HS-27A (cell line): ENCODE results near the gene HIGD1C.
"Not testable (repeated sequence)": the region's sequence is repeated elsewhere in the genome, so short reads cannot be mapped to it uniquely, and the experiment has no call there.

Experiments used
- DNase-seq: peaks from one replicate; pipeline ENCODE4 v3.0.0-alpha.2; 2012; ENCODE audit warnings: low read depth, missing footprints

The HIGD1C gene

DNA sequence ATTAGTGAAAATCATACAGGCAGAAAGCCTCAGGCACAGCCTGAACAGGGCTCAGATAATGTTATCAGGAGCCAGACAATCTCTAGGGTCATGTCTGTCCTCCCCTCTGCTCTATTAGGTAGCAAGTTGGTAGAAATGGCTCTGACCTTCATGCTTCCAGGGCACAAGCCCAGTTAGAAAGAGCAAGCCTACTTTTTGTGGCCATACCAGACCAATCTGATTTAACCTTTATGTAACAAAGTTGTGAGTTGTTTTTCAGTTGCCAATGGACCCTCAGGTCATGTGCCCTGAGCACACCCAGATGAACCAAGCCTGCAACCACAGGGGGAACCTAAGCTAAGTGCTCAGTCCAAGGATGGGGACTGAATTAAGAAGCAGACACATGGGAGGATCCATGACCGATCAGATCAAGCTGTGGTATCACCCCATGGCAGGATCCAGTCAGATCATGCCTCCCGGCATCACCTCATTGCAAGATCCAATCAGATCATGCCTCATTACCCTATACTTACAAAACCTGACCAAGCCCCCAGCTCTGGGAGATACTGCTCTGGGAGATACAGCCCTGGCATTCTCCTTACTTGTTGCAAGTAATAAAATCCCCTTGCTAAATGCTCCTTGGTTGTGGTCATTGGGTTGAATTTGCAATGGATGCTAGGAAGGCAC lies 18.8 kb upstream of the HIGD1C start:
- DNase-seq: no peak

DNA sequence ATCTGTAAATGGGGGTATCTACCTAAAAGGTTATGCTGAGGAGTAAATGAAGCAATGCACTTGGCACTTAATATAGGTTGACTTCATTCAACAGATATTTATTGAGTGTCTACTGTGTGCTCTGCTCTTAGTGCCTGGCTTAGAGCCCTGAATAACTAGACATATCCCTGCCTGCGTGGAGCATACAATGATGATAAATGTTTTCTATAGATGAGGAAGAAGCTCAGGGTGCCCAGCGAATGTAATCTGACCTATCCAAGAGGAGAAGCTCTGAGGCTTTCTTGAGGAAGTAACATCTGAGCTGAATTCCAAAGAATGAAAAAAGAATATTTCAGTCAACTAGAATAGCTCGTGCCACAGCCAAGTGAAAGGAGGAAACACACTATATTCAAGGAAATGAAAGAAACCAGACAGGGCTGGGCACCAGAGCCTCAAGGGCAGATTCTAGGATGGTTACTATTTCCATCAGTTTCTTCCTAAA lies 17.9 kb upstream of the HIGD1C start:
- no peak for DNase-seq

DNA sequence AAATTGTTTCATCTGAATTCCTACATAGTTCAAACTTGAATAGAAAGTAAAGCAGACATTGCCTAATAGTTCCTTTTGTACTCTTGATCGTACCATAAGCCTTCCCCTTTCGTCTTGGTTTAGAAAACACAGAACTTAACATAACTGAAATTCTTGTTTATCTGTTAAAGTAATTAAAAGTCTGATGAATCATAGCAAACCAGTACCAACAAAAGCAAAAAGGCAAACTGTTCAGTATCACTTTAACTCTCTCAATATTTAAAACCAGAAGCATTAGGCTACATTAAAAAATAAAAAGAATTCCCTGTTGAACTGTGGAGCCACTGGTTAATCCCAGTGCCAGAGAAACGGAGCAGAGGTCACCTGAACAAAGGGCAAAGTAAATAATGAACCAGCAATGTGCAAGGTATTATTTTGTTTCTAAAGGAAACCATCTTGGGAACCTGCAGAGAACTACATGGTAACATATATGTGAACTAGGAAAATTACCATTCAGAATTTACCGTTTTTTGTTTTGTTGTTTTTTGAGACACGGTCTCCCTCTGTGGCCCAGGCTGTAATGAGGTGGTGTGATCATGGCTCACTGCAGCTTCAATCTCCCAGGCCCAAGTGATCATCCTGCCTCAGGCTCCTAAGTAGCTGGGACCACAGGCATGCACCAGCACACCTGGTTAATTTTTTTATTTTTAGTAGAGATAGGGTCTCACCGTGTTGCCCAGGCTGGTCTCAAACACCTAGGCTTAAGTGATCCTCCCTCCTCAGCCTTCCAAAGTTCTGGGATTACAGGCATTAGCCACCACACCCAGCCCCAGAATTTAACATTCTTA lies 17.1 kb upstream of the HIGD1C start:
- no peak for DNase-seq

DNA sequence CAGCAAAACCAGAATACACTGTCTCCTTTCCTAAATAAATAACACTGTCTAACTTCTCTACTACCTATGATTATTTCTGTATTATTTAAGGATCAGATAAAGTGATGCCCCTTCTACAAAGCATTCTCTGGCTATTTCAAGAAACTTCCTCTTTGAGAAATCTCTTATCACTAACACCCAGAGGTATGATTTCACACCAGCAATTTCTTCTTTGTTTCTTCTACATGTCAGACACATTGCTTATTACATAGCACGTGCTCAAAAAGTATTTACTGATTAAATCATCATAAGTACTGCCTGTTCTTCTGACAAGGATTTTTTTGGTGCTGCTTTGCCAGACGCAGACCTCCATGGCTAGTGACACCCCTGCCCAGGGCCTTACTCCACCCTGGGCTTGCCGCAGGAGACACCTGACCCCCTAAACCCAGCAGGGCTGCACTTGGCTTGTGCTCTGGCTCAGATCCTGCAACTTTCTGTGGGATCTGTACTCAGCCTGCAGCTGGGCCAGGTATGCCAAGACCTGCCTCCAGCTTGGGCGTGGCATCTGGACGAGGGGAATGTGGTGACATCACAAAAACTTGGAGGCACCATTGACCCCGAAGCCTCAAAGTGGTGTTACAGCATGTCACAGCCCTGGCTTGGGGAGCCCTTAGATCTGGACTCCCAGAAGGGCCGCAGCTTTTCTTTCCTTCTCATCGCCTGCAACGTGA lies 15.4 kb upstream of the HIGD1C start:
- no peak for DNase-seq

DNA sequence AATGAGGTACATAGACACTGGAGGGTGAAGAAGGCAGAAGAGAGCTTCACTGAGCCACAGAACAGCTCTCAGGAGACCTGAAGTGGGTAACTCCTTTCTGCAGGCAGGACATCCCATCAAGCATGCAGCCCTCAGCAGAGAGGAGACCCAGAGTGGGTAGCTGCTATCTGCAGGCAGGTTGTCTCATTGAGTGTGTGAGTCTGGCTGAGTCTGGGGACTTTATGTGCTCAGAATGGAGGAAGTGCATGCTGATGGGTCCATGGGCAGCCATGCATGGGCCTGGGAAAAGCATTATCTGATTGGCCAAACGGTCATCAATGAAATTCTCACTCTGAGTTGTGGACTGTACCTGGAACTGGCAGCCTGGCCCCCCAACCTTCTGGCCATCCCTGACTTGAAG lies 14.7 kb upstream of the HIGD1C start:
- DNase-seq: no peak

DNA sequence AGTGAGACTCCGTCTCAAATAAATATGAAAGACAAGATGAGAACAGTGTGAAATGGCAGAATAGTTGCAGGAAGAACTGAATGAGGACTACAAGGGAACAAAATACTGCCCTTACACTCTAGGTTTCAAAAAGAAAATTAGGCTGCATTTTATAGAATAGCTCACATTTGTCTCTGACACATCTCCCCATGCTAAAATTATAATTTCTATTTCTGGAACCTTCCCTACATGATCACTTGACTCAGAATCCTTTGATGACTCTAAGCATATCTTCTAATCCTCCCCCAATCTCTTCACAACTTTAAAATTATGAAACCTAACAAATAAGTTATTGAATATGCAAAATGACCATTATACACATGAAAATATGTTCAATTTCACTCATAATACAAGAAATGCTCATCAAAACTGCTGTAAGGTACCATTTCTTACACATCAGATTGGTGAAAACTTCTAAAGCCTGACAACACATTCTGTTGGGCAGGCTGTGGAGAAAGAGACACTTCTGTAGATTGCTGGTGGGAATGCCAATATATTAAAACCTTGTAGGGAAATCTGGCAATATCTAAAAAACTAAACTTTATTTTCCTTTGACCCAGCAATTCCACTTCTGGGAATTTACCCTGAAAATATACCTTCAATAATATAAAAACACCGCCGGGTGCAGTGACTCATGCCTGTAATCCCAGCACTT lies 4.3 kb upstream of the HIGD1C start:
- no peak for DNase-seq

DNA sequence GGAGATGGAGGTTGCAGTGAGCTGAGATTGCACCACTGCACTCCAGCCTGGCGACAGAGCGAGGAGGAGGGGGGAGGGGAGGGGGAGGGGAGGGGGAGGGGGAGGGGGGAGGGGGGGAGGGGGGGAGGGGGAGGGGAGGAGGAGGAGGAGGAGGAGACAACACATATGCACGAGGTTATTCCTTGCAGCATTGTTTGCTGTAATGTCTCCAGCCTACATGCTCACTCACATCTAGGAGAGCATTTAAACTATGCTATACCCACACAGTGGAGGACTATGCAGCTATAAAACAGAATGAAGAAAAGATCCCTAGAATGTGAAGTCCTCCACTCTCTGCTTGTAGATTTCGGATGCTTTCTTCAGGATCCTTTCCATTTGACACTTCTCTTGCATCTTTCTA lies 3.5 kb upstream of the HIGD1C start:
- no peak for DNase-seq

DNA sequence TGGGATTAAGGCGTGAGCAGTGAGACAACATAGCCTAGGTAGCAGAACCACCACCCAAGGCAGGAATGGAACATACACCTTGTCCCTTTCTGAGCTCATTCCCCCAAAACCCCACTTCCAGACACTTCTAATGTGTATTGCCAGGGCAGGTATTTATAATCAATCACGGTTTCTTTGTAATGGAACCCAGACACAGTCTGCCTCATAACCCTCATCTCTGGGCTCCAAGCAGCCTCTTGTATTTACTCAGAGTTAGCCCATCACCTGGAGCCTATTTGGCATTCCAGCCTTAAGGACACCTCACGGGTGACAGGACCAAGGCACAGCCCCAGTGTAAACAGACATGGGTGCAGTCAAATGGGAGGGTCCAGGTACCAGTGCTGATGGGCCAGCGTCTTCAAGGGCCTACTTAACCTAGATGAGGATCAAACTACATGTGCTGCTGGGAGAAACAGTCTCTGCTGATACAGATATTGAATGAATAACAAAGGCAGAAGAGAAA lies 2.5 kb upstream of the HIGD1C start:
- DNase-seq: no peak

DNA sequence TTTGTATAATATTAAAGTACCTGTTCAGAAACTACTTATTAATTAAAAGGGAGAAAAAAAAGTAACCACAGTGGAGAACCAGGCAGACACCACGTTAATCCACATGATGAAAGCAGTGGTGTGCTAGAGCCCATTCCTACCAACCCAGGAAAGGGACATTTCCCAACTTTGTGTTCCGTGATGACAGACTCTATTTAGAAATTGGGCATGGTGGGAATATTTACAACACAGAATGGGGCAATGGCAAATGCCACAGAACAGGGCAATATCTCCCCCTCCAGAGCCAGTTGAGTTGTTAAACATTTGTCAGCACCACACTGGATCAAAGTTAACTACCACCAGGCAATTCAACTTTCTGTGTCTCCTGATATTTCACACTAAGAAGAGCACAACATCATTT lies 1.2 kb upstream of the HIGD1C start:
- DNase-seq: no peak

DNA sequence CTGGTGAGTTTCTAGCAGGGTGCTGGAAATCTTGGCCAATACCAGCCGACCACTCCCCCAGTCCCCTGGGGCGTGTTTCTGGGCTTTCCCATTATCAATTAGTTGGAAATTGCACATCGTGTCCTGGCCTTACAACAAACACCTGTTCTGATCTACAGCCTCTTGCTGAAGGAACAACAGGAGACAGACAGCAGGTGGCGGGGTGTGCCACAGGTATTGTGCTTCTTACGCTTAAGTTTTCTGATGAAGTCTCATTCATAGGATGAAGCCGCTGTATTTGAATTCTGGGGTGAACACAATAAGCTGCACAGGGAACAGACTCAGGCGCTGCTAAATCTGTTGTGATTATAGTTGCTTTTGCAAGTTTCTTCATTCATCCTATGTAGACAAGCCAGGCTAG lies 703 bp downstream of the HIGD1C start:
- DNase-seq: no peak

DNA sequence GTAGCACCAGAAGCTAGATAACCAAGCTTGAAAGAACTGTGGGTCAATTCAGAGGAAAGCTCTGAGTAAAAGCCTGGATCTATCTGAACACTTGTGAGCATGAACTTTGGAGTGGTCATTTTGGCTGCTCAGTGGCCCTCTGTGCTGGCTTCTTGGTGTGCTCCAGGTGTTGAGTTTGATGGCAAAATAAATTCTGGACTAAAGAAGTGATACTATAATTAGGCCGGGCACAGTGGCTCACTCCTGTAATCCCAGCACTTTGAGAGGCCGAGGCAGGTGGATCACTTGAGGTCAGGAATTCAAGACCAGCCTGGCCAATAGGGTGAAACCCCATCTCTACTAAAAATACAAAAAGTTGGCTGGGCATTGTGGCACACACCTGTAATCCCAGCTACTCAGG lies 2.4 kb downstream of the HIGD1C start:
- not testable (repeated sequence) for DNase-seq

DNA sequence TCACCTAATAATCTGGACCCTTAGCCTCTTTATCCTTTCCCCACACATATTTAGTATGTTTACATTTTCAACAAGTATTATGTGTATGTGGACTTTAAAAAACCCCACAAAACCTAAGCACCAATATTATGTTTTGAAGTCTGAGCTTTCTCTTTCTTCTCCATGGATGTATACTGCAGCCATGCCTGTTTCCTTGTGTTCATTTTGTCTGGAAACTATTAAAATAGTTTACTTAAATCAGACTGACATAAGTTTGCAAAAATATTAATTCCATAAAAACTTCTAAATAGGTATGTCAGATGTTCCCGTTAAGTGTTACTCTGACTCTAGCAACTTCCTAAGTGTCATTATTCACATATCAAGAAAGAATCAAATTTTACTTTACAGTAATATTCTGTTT lies 2.9 kb downstream of the HIGD1C start:
- DNase-seq: no peak

DNA sequence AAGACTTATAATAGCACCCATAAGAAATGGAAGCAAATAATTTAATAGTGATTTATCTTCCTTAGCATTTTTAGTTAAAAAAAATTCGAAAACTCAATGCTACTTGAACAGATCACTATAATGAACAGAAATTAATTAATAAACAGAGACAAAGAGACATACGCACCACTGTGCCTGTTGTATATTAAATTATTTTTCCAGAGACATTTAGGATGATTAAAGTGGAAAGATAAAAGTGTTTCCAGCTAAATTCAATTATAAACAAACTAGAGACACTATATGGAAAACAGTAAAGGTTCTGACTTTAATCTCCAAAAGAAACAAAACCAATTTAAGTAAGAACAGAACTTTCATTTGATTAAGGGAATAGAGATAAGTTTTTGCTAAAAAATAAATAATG lies 3.4 kb downstream of the HIGD1C start:
- DNase-seq: no peak

DNA sequence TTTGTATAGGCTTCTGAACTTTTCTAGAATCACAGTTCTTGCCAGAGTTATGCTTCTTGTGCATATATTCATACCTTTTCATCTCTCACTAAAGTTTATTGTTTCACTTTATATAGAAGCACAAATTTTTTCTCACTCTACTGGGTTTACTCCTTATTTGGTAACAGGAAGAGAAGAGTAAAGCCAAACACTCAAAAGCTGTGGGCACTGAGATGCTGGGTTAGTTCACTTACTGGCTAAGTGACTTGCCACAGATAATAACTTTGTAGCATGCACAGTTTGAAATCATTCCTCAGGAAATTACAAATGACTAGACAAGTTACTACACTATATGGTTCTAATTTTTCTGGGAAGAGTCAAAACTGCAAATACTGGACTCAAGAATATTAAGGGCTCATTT lies 7.8 kb downstream of the HIGD1C start:
- DNase-seq: no peak

DNA sequence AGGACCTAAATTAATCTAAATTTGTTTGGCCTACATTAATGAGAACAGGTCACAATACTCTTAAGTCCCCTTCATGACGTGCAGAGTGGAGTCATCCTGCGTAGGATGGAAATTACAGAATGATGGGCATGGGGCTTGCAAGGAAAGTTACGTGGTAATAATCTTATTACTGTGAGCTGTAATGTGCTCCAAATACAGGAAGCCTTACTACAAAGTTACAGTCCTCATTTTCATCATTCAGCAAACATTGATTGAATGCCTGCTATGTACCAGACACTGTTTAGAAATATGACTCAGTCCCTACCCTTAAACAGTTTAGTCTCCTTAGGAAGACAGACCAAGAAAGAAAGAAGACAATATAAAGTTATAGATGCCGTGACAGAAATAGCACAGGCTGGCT lies 9.4 kb downstream of the HIGD1C start:
- no peak for DNase-seq

DNA sequence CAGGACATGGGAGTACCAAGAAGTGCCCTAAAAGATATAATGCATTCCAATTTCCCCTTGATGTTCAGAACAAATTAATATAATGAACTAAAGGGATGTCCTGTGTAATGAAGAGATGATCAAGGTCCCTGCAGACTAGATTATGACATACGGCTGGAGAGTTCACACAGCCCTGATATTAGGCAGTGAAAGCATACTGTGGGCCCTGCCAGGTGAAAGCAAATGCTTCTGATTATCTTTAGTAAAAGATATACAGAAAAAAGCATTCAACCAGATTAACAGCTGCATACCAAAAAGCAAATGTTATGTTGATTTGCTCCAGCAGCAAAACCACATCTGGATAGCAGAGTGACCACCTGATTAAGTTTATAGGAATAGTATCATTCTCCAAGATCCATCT lies 12.1 kb downstream of the HIGD1C start:
- DNase-seq: no peak

DNA sequence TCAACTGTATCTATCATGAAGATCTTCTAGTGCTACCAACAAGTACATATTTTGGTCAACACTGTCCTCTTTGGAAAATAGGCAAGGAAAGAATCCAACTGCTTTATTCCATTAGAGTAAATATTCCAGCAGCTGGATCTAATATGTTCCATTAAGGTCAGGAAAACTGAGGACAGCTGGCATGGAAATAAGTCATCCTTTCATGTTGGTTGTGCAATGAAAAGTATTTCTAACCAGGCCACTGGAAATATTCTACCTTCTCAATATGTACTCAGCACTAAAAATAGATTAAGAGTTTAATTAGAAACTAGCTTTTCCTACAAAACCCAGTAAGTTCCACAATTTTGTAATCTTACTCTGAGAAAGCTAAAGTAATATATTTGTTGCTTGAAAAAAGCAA lies 19.6 kb downstream of the HIGD1C start:
- no peak for DNase-seq

DNA sequence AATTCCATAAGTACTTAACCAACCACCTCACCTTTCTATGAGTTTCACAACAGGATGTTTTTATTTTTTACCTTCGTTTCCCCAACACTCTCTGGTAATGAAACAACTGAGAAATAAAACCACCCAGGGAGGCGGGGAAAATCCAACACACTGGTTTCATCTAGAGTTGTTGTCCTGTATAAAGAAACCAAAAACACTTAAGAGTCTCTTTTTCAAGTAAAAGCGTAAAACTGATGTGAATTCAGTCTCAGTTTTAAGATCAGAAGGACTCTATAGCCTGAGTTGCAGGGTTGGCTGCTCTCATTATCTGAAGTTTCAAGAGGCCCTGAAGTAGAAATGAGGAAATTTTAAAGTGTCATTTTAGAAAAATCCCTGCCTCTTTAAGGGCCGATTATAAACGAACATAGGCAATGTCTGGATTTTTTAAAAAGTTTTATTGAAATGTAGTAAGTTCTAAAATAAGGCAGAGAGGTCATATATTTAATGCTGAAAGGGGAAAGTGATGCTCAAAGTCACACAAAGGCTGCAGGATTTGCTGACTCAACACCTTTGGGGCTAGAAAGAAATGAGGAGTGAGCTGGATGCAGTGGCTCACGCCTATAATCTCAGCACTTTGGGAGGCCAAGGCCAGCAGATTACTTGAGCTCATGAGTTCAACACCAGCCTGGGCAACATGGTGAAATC lies 27.2 kb downstream of the HIGD1C start:
- no peak for DNase-seq

DNA sequence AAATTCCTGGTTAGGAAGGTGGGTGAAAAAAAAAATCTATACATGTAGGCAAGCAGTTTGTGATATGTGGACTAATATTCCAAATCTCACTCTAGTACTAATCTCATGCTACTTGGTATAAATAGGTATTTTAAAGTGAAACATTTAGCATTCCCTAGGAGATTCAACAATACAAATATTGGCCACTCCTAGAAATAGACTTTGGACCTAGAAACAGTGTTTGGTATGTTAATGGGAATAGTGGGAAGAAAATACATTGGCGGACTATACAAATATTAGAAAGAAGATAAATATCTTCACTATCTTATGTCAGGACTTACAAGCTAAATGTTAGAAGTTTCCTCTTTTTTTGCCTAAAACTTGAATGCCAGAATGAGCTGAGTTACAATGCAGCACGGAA lies 28.2 kb downstream of the HIGD1C start:
- DNase-seq: no peak

DNA sequence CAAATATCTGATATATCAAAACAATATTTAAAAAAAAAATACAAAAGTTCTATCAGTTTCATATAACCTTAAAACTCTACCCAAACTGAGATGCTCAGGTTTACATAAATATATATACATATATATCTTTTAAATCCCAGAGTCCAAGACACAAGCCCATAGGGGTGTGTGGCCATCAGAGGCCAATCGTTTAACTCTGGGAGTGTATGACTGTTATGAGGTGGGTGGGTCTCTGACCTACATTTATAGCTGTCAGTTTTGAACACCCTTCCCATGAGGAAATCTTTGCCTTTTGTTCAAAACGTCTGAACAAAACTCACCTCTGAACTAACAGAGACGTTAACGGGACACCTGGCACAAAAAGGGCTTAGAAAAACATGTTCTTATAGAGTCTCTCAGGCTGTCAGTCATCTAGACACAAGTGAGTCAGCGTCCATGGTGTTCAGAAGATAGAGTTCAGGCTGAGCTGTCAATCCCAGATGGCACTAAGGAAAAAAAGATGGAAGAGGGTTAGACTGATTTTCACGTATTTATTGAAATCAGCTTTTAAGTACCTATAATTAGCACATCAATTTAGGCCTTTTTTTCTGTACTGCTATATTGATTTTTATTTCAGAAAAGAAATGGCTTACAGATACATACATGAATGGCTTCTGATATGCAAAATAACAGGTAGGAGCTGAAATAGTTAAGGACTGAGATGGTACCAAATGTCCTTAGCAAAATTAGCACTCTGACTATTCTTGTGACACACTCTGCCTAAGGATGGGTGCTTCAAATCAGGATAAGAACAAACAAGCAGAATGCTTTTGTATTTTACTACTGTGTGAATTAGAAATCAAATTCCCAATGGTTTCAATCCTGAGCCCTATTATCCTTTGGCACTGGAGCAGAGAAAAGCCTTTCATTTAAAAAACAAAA lies 29.2 kb downstream of the HIGD1C start:
- DNase-seq: no peak
